Stomach (tissue), 9 donors: ENCODE data around the gene SHCBP1. TPM values are rescaled to one million over a fixed set of nuclear protein-coding genes. Genes with fewer than 3 reads are reported as not detected.

ENCODE experiments used
- DNase-seq, 2 donors: peaks; one replicate each; pipeline versions ENCODE4 v3.0.0 to v3.0.0-alpha.2; 2013 to 2019
- H3K27ac ChIP-seq, 5 donors: fragments of 200-600 bp in 4 of 5; sonication (generic) in 4 of 5; one replicate each; pipeline ENCODE4 v1.5.1; 2013 to 2019; ENCODE audit warnings: mild to moderate bottlenecking in 1 of 5, moderate library complexity in 1 of 5
- H3K27me3 ChIP-seq, 3 donors: fragments of 200-600 bp; sonication (generic); one replicate each; pipeline ENCODE4 v1.5.1; 2017 to 2019; ENCODE audit warnings: mixed run types in 1 of 3
- H3K36me3 ChIP-seq, 4 donors: fragments of 200-600 bp; sonication (generic); 1 replicate in 3 of 4; 2 replicates in 1 of 4; pipeline ENCODE4 v1.5.1; 2016 to 2019
- H3K4me1 ChIP-seq, 4 donors: fragments of 200-600 bp; sonication (generic); one replicate each; pipeline ENCODE4 v1.5.1; 2016 to 2019
- H3K4me3 ChIP-seq, 4 donors: fragments of 200-600 bp; sonication (generic) in 3 of 4; one replicate each; pipeline ENCODE4 v1.5.1; 2016 to 2019; ENCODE audit warnings: mild to moderate bottlenecking in 1 of 4
- H3K9me3 ChIP-seq, 4 donors: fragments of 200-600 bp; sonication (generic); one replicate each; pipeline ENCODE4 v1.5.1; 2016 to 2019
- EP300 ChIP-seq: sonication (generic); formaldehyde crosslinking; IDR thresholded peaks from one replicate; pipeline ENCODE4 v1.6.1; 2017; ENCODE audit warnings: antibody characterized with exemption
- POLR2A ChIP-seq, 4 donors: fragments of 450-650 bp; IDR thresholded peaks; one replicate each; pipeline ENCODE4 v1.6.1; 2016; ENCODE audit warnings: antibody characterized with exemption in 4 of 4, control low read depth in 2 of 4, mild to moderate bottlenecking in 1 of 4, moderate library complexity in 1 of 4
- POLR2AphosphoS5 ChIP-seq, 3 donors: sonication (generic); formaldehyde crosslinking; IDR thresholded peaks; one replicate each; pipeline ENCODE4 v1.6.1; 2016; ENCODE audit warnings: antibody characterized with exemption in 3 of 3
- WGBS, 5 donors: extraction: QIAGEN DNeasy Blood & Tissue Kit in 3 of 5; methylation state at CpG; one replicate each; pipeline versions ENCODE4 v1.1.5 to v1.1.7; 2013 to 2018; 5-methylcytosine and 5-hydroxymethylcytosine counted together
- intact Hi-C: fragments of 100-400 bp; cut with DNase I; formaldehyde crosslinking; loops from one replicate; pipeline ENCODE4 v1.15.1; 2023; ENCODE audit warnings: low total_unique reads
- polyA plus RNA-seq, 3 donors: library from polyadenylated mRNA; stranded (reverse); fragments of 200-250 nt; gene quantifications; one replicate each; pipeline ENCODE4 v1.2.3, GENCODE V29; 2013
- small RNA-seq, 4 donors: library from RNA; depleted of rRNA; stranded (forward); fragments of <200 nt; gene quantifications; one replicate each; pipeline ENCODE3, GENCODE V24; 2016
- total RNA-seq, 5 donors: library from RNA; depleted of rRNA; stranded (reverse); fragments of >200 nt; gene quantifications; one replicate each; pipeline versions ENCODE4 v1.1.0 to v1.2.3, GENCODE V29; 2014 to 2016
- TF ChIP-seq, protein P1 (sequence below), 7 experiments: fragments of 450-650 bp in 4 of 7; fragments of 200-600 bp in 3 of 7; sonication (generic) in 3 of 7; IDR thresholded peaks; one replicate each; pipeline ENCODE4 v1.5.1; 2016 to 2019; ENCODE audit warnings: antibody characterized with exemption in 7 of 7, control low read depth in 2 of 7, mild to moderate bottlenecking in 1 of 7
- donor health status: healthy with polysubstance abuse.
- donor health status: Bipolar disorder and iron deficiency.
- donor health status: healthy.

SHCBP1 gene
- total and polyA plus RNA-seq, 8 donors = 1.4 to 28.1 (median 3.2) TPM; not detected in 3

DNA sequence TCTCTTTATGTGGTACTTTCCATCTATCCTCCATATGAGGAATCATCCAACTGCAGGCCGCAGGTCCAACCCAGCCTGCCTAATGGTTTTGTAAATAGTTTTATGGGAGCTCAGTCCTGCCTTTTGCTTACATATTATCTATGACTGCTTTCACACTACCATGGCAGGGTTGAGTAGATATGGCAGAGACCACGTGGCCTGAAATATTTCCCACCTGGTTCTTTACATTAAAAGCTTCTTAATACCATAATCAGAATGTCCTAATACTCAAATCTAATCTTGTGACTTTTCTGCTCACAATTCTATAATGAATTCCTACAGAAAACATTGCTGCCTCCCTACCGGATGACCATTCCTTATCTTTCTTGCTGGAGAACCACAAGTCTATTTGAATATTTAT is 71.7 kb downstream of the SHCBP1 start:
- Histone ChIP-seq H3K4me3 (no peak overlapping the region), H3K9me3 (no peaks in the 10 kb centered on the region), H3K27ac (no peak overlapping the region), H3K4me1 (peaks cover 0 to 2% (median 0%) of the 10 kb centered on the region in 4 donors), H3K27me3 (peaks cover 0 to 12% (median 0%) of the 10 kb centered on the region in 3 donors), H3K36me3 (no peaks in the 10 kb centered on the region)
- intact Hi-C loops = no loop called here
- 42 to 52% (median 51%) methylated on average over 3 of the region's 3 CpGs for WGBS, 5 donors
- DNase-seq = no peak
- TF ChIP-seq, protein P1, sequence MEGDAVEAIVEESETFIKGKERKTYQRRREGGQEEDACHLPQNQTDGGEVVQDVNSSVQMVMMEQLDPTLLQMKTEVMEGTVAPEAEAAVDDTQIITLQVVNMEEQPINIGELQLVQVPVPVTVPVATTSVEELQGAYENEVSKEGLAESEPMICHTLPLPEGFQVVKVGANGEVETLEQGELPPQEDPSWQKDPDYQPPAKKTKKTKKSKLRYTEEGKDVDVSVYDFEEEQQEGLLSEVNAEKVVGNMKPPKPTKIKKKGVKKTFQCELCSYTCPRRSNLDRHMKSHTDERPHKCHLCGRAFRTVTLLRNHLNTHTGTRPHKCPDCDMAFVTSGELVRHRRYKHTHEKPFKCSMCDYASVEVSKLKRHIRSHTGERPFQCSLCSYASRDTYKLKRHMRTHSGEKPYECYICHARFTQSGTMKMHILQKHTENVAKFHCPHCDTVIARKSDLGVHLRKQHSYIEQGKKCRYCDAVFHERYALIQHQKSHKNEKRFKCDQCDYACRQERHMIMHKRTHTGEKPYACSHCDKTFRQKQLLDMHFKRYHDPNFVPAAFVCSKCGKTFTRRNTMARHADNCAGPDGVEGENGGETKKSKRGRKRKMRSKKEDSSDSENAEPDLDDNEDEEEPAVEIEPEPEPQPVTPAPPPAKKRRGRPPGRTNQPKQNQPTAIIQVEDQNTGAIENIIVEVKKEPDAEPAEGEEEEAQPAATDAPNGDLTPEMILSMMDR (IDR thresholded peaks at IDR 0.05) = no peak
- no peak for TF ChIP-seq POLR2A (IDR thresholded peaks at IDR 0.05)
- no peak for TF ChIP-seq EP300
- TF ChIP-seq POLR2AphosphoS5 (IDR thresholded peaks at IDR 0.05) = no peak

Small RNAs within 50 kb of the gene (small RNA-seq; reads per million reads assigned to genes)
- gene RNU6-845P = 0 reads per million in 4 donors

Other genes with a start within 250 kb of the SHCBP1 start
- gene VPS35, start 67.8 kb upstream of the SHCBP1 start, total RNA-seq = 100 to 1,000 TPM in 3 of 5 donors, 10 to 100 TPM in 2; 21.4 to 159 (median 108) TPM
- 10 to 100 TPM; 17.9 to 39.1 (median 18.7) TPM for gene VPS35, start 67.8 kb upstream of the SHCBP1 start, polyA plus RNA-seq
- 1 to 10 TPM in 3 of 5 donors, under 1 TPM in 1, not detected in 1; 0.58 to 8.3 (median 5.5) TPM for gene ORC6, start 68.3 kb upstream of the SHCBP1 start, total RNA-seq
- 1 to 10 TPM; 3.4 to 4.4 (median 3.8) TPM for gene ORC6, start 68.3 kb upstream of the SHCBP1 start, polyA plus RNA-seq
- under 1 TPM in 1 of 5 donors, not detected in 4; 0.18 TPM for gene MYLK3, start 127.0 kb upstream of the SHCBP1 start, total RNA-seq
- under 1 TPM; 0.05 to 0.46 (median 0.06) TPM for gene MYLK3, start 127.0 kb upstream of the SHCBP1 start, polyA plus RNA-seq
- 10 to 100 TPM in 2 of 5 donors, 1 to 10 TPM in 2, not detected in 1; 1.3 to 16.2 (median 8.4) TPM for gene C16orf87, start 209.8 kb upstream of the SHCBP1 start, total RNA-seq
- 1 to 10 TPM; 2.7 to 3.9 (median 3.7) TPM for gene C16orf87, start 209.8 kb upstream of the SHCBP1 start, polyA plus RNA-seq